Chondrocyte (in vitro differentiated cells): ENCODE results near the gene TP63. TPM values are rescaled to one million over a fixed set of nuclear protein-coding genes. Genes with fewer than 3 reads are reported as not detected.

ENCODE experiments used
- DNase-seq: peaks from one replicate; pipeline ENCODE4 v3.0.0; 2021; ENCODE audit warnings: mixed read lengths, low spot score
- H3K27ac Mint-ChIP-seq: one replicate; pipeline ENCODE4 v1.8.0; 2021; ENCODE audit warnings: mild to moderate bottlenecking, moderate library complexity, mixed read lengths; ENCODE audit not compliant: unreplicated experiment
- H3K27me3 Mint-ChIP-seq: 2 replicates; pipeline ENCODE4 v1.8.0; 2021; ENCODE audit warnings: low read depth, mixed read lengths
- H3K36me3 Mint-ChIP-seq: 2 replicates; pipeline ENCODE4 v1.8.0; 2021; ENCODE audit warnings: low read depth, mixed read lengths
- H3K4me1 Mint-ChIP-seq: 2 replicates; pipeline ENCODE4 v1.8.0; 2021; ENCODE audit warnings: low read depth, mild to moderate bottlenecking, mixed read lengths
- H3K4me3 Mint-ChIP-seq: one replicate; pipeline ENCODE4 v1.8.0; 2021; ENCODE audit warnings: mild to moderate bottlenecking, moderate library complexity, mixed read lengths; ENCODE audit not compliant: unreplicated experiment
- H3K9me3 Mint-ChIP-seq: 2 replicates; pipeline ENCODE4 v1.8.0; 2021; ENCODE audit warnings: low read depth, mixed read lengths
- CTCF ChIP-seq: fragments of 200-600 bp; sonication (generic); IDR thresholded peaks from 2 replicates; pipeline ENCODE4 v1.5.0; 2021; ENCODE audit warnings: antibody characterized with exemption, mild to moderate bottlenecking, moderate library complexity
- total RNA-seq: library from RNA; stranded (reverse); gene quantifications from 3 replicates; pipeline ENCODE4 v1.2.1, GENCODE V29; 2021

TP63 gene
- total RNA-seq, 1 donor from 2014 or later: not detected

- Mint-ChIP-seq H3K4me1 (peaks cover 13% of the 10 kb centered on the region), H3K27ac (no peak overlapping the region), H3K27me3 (no peaks in the 10 kb centered on the region), H3K4me3 (no peak overlapping the region), H3K9me3 (peaks cover 17% of the 10 kb centered on the region), H3K36me3 (peaks cover 1% of the 10 kb centered on the region)
- TF ChIP-seq CTCF: no peak
- DNase-seq: no peak
Observed at GRCh38 chr3:189680723-189681122, 49.5 kb downstream of the TP63 start.

- H3K9me3 Mint-ChIP-seq: peaks cover 3% of the 10 kb centered on the region
- H3K27me3 Mint-ChIP-seq: no peaks in the 10 kb centered on the region
- TF ChIP-seq CTCF: no peak
- DNase-seq: no peak
- H3K4me3 Mint-ChIP-seq: no peak overlapping the region
- peaks cover 1% of the 10 kb centered on the region for H3K36me3 Mint-ChIP-seq
- H3K27ac Mint-ChIP-seq: no peak overlapping the region
- peaks cover 19% of the 10 kb centered on the region for H3K4me1 Mint-ChIP-seq
Observed at GRCh38 chr3:189683546-189684255, 52.5 kb downstream of the TP63 start.

GRCh38 chr3:189684317-189684716, 53.1 kb downstream of the TP63 start:
- TF ChIP-seq CTCF: no peak
- H3K36me3 Mint-ChIP-seq: no peaks in the 10 kb centered on the region
- no peak overlapping the region for H3K27ac Mint-ChIP-seq
- no peak overlapping the region for H3K4me3 Mint-ChIP-seq
- H3K4me1 Mint-ChIP-seq: peaks cover 19% of the 10 kb centered on the region
- no peak for DNase-seq
- no peaks in the 10 kb centered on the region for H3K9me3 Mint-ChIP-seq
- no peaks in the 10 kb centered on the region for H3K27me3 Mint-ChIP-seq

DNA sequence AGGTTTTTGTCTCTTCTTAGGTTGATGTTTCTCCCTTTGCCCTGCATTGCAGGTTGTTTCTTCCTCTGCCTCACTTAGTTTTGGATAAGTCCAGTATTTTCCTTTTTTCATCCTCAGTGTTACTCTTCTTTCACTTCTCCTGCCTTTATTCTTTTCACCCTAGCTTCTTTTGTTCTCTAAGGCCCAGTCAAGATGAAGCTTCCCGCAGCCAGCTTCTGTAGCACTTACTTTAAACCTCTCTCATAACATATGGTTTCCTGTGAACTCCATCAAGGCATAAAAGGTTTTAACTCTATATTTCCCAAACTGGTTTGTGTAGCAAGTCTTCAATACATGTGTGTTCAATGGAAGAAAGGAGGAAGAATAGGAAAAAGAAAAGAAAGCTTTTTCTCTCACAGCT, 54.1 kb downstream of the TP63 start:
- DNase-seq: no peak

DNA sequence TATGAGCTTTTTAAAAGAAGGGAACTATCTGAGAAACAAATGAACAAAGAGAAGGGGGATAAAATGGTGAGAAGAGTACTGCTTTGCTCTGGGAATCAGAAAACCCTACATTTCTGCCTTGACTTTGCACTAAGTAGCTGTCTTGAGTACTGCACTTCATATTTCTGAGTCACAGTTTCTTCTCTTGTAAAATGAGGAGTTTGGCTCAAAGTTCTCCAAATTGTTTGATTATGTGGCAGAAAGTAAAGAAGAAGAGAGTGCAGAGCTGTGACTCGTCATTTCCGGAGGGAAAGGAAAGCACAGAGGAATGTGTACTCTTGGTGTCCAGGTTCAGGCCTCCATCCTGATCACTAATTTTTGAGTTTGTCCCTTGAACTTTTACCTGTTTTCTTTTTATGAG, 54.7 kb downstream of the TP63 start:
- no peaks in the 10 kb centered on the region for H3K36me3 Mint-ChIP-seq
- H3K27ac Mint-ChIP-seq: peak overlapping the region; percentile 37
- peaks cover 19% of the 10 kb centered on the region for H3K4me1 Mint-ChIP-seq
- H3K27me3 Mint-ChIP-seq: no peaks in the 10 kb centered on the region
- no peak for DNase-seq
- H3K9me3 Mint-ChIP-seq: no peaks in the 10 kb centered on the region
- no peak overlapping the region for H3K4me3 Mint-ChIP-seq
- TF ChIP-seq CTCF: no peak

More for the DNA sequence above, 54.1 kb downstream of the TP63 start:
- Mint-ChIP-seq H3K9me3 (no peaks in the 10 kb centered on the region), H3K27ac (peak overlapping the region; percentile 30), H3K4me3 (no peak overlapping the region), H3K36me3 (no peaks in the 10 kb centered on the region), H3K4me1 (peaks cover 19% of the 10 kb centered on the region), H3K27me3 (no peaks in the 10 kb centered on the region)
- no peak for TF ChIP-seq CTCF
